ENCODE results near the gene SIRT3. TPM values are rescaled to one million over a fixed set of nuclear protein-coding genes. Genes with fewer than 3 reads are reported as not detected.
"Not testable (repeated sequence)": the region's sequence is repeated elsewhere in the genome, so short reads cannot be mapped to it uniquely, and the experiment has no call there.

The SIRT3 gene
- total and polyA plus RNA-seq, 7 experiments from 2014 or later: 9.9 to 34.8 (median 23.8) TPM

- H3K4me1 Mint-ChIP-seq: peaks cover 14 to 36% (median 29%) of the 10 kb centered on the region in 7 donors
- DNase-seq (no peak), ATAC-seq (no peak)
- no peak overlapping the region for H3K4me3 ChIP-seq (ENCODE audit: low read length)
- H3K36me3 ChIP-seq (ENCODE audit: control insufficient read depth in 2 of 3, insufficient read depth in 3 of 3, low read length in 3 of 3): peaks cover 40 to 84% (median 42%) of the 10 kb centered on the region in 3 experiments
- no peak overlapping the region for H3K27ac Mint-ChIP-seq
- intact Hi-C loops (cut with micrococcal nuclease): no loop called here
- H3K27me3 Mint-ChIP-seq: no peaks in the 10 kb centered on the region
- ChIA-PET CTCF (interaction anchor here (1.2 kb wide), 1 partner anchor 37 kb away, joined by 3 read pairs; no protein-coding TSS in a partner anchor), POLR2A (interaction anchor here (0.8 to 1.6 kb wide), 2 partner anchors 36 to 37 kb away, joined by 3 to 5 read pairs; partner anchors contain the start of genes BET1L and RIC8A)
- H3K9me3 ChIP-seq (ENCODE audit: control insufficient read depth in 2 of 3, low read length in 3 of 3): no peaks in the 10 kb centered on the region
- H3K27me3 ChIP-seq (ENCODE audit: control insufficient read depth in 2 of 2, insufficient read depth in 2 of 2, low read length in 2 of 2): no peaks in the 10 kb centered on the region
- H3K4me3 Mint-ChIP-seq: no peak overlapping the region
- no peak overlapping the region for H3K27ac ChIP-seq (ENCODE audit: low read depth, low read length)
- peaks cover 9 to 56% (median 42%) of the 10 kb centered on the region in 5 donors for H3K36me3 Mint-ChIP-seq
- no peaks in the 10 kb centered on the region for H3K4me1 ChIP-seq (ENCODE audit: control insufficient read depth in 2 of 2, insufficient read depth in 2 of 2, low read length in 2 of 2)
- H3K9me3 Mint-ChIP-seq: peaks cover 0 to 1% (median 0%) of the 10 kb centered on the region in 11 donors
Observed at GRCh38 chr11:244376-244775, 8.2 kb upstream of the SIRT3 start.

- no peaks in the 10 kb centered on the region for H3K27me3 ChIP-seq (ENCODE audit: control insufficient read depth in 2 of 2, insufficient read depth in 2 of 2, low read length in 2 of 2)
- H3K36me3 Mint-ChIP-seq: peaks cover 9 to 41% (median 34%) of the 10 kb centered on the region in 5 donors
- H3K4me1 ChIP-seq (ENCODE audit: control insufficient read depth in 2 of 2, insufficient read depth in 2 of 2, low read length in 2 of 2): peaks cover 11 to 16% of the 10 kb centered on the region in 2 donors
- no peaks in the 10 kb centered on the region for H3K27me3 Mint-ChIP-seq
- H3K9me3 Mint-ChIP-seq: peaks cover 0 to 1% (median 0%) of the 10 kb centered on the region in 11 donors
- H3K27ac Mint-ChIP-seq: peak overlapping the region in 7 of 9 donors; percentile 9 to 77 (median 41)
- no peak for ATAC-seq
- no peak overlapping the region for H3K4me3 ChIP-seq (ENCODE audit: low read length)
- ChIA-PET CTCF (interaction anchor here (0.8 to 1.2 kb wide), 3 partner anchors 9 to 65 kb away, joined by 3 to 7 read pairs (median 3); no protein-coding TSS in a partner anchor), POLR2A (interaction anchor here (0.6 to 1.6 kb wide), 4 partner anchors 15 to 64 kb away, joined by 3 read pairs; partner anchors contain the start of genes BET1L and RIC8A)
- H3K4me3 Mint-ChIP-seq: no peak overlapping the region
- no peaks in the 10 kb centered on the region for H3K9me3 ChIP-seq (ENCODE audit: control insufficient read depth in 2 of 3, low read length in 3 of 3)
- intact Hi-C loops (cut with micrococcal nuclease): no loop called here
- DNase-seq: no peak
- peaks cover 17 to 64% (median 26%) of the 10 kb centered on the region in 3 experiments for H3K36me3 ChIP-seq (ENCODE audit: control insufficient read depth in 2 of 3, insufficient read depth in 3 of 3, low read length in 3 of 3)
- H3K4me1 Mint-ChIP-seq: peaks cover 23 to 55% (median 47%) of the 10 kb centered on the region in 7 donors
- H3K27ac ChIP-seq (ENCODE audit: low read depth, low read length): no peak overlapping the region
Observed at GRCh38 chr11:241634-242033, 5.5 kb upstream of the SIRT3 start.

GRCh38 chr11:240315-240714 lies 4.2 kb upstream of the SIRT3 start:
- H3K27ac Mint-ChIP-seq: peak overlapping the region in 2 of 9 donors; percentile 19 to 27

GRCh38 chr11:238346-238745 lies 2.2 kb upstream of the SIRT3 start:
- Mint-ChIP-seq H3K36me3 (peaks cover 9 to 23% (median 17%) of the 10 kb centered on the region in 5 donors), H3K4me3 (peak overlapping the region in 7 of 10 donors; percentile 88 to 99 (median 94))
- DNase-seq: not testable (repeated sequence)

More at GRCh38 chr11:240315-240714, 4.2 kb upstream of the SIRT3 start:
- Histone ChIP-seq H3K4me1 (ENCODE audit: control insufficient read depth in 2 of 2, insufficient read depth in 2 of 2, low read length in 2 of 2) (peaks cover 15 to 19% of the 10 kb centered on the region in 2 donors), H3K27ac (ENCODE audit: low read depth, low read length) (no peak overlapping the region), H3K9me3 (ENCODE audit: control insufficient read depth in 2 of 3, low read length in 3 of 3) (no peaks in the 10 kb centered on the region), H3K4me3 (ENCODE audit: low read length) (no peak overlapping the region), H3K27me3 (ENCODE audit: control insufficient read depth in 2 of 2, insufficient read depth in 2 of 2, low read length in 2 of 2) (no peaks in the 10 kb centered on the region), H3K36me3 (ENCODE audit: control insufficient read depth in 2 of 3, insufficient read depth in 3 of 3, low read length in 3 of 3) (peaks cover 16 to 53% (median 18%) of the 10 kb centered on the region in 3 experiments)
- peaks cover 9 to 32% (median 24%) of the 10 kb centered on the region in 5 donors for H3K36me3 Mint-ChIP-seq
- intact Hi-C loops (cut with micrococcal nuclease): no loop called here
- no peak for DNase-seq
- peaks cover 21 to 62% (median 51%) of the 10 kb centered on the region in 7 donors for H3K4me1 Mint-ChIP-seq
- H3K4me3 Mint-ChIP-seq: no peak overlapping the region
- no peaks in the 10 kb centered on the region for H3K27me3 Mint-ChIP-seq
- CTCF ChIA-PET: interaction anchor here (4.4 kb wide), 1 partner anchor 10 kb away, joined by 21 read pairs; no protein-coding TSS in a partner anchor
- POLR2A ChIA-PET: interaction anchor here (0.7 to 1.8 kb wide), 4 partner anchors 33 to 128 kb away, joined by 3 to 7 read pairs (median 4); partner anchors contain the start of genes BET1L and RIC8A
- no peak for ATAC-seq
- no peaks in the 10 kb centered on the region for H3K9me3 Mint-ChIP-seq

GRCh38 chr11:236774-237767 lies 929 bp upstream of the SIRT3 start, which contains the start of gene PSMD13:
Gene PSMD13 (plus strand): TSS chr11:236976. CDS start chr11:237050, 74 bp downstream.
- Histone ChIP-seq H3K27me3 (ENCODE audit: control insufficient read depth in 2 of 2, insufficient read depth in 2 of 2, low read length in 2 of 2) (no peaks in the 10 kb centered on the region), H3K9me3 (ENCODE audit: control insufficient read depth in 2 of 3, low read length in 3 of 3) (no peaks in the 10 kb centered on the region), H3K27ac (ENCODE audit: low read depth, low read length) (peak within 1 kb of the TSS; percentile 97), H3K4me3 (ENCODE audit: low read length) (peak within 1 kb of the TSS; percentile 100), H3K36me3 (ENCODE audit: control insufficient read depth in 2 of 3, insufficient read depth in 3 of 3, low read length in 3 of 3) (peaks cover 0 to 30% (median 9%) of the 10 kb centered on the region in 3 experiments), H3K4me1 (ENCODE audit: control insufficient read depth in 2 of 2, insufficient read depth in 2 of 2, low read length in 2 of 2) (peaks cover 17 to 23% of the 10 kb centered on the region in 2 donors)
- ATAC-seq: peak; percentile 88
- CTCF ChIA-PET: interaction anchor here (0.6 to 4.4 kb wide), 6 partner anchors 14 to 510 kb away, joined by 3 to 21 read pairs (median 4); partner anchors contain the start of genes BET1L and RIC8A
- Mint-ChIP-seq H3K27ac (peak within 1 kb of the TSS; percentile 84 to 100 (median 100)), H3K9me3 (no peaks in the 10 kb centered on the region), H3K27me3 (no peaks in the 10 kb centered on the region), H3K4me3 (peak within 1 kb of the TSS; percentile 84 to 99 (median 96)), H3K4me1 (peaks cover 26 to 66% (median 53%) of the 10 kb centered on the region in 7 donors), H3K36me3 (peaks cover 4 to 20% (median 14%) of the 10 kb centered on the region in 5 donors)
- intact Hi-C loops (cut with micrococcal nuclease): loop anchor here (1.0 to 5.0 kb wide), 17 partner anchors 13 to 560 kb away; partner anchors contain the start of genes BET1L (in 2 of the 2), RIC8A (in 2 of the 2), PGGHG (in 1 of the 2) and PHRF1 (in 1 of the 2)
- DNase-seq: peak; percentile 82 to 92 (median 88)
- POLR2A ChIA-PET: interaction anchor here (0.6 to 7.5 kb wide), 22 partner anchors 9 to 572 kb away, joined by 3 to 83 read pairs (median 5); partner anchors contain the start of genes BET1L, PGGHG, RIC8A and RNH1

More at GRCh38 chr11:238346-238745, 2.2 kb upstream of the SIRT3 start:
- not testable (repeated sequence) for H3K27me3 Mint-ChIP-seq; ATAC-seq; H3K9me3 Mint-ChIP-seq; H3K4me3 ChIP-seq (ENCODE audit: low read length); H3K9me3 ChIP-seq (ENCODE audit: control insufficient read depth in 2 of 3, low read length in 3 of 3); H3K27me3 ChIP-seq (ENCODE audit: control insufficient read depth in 2 of 2, insufficient read depth in 2 of 2, low read length in 2 of 2)
- CTCF ChIA-PET: interaction anchor here (1.2 to 4.4 kb wide), 2 partner anchors 12 to 31 kb away, joined by 5 to 21 read pairs; partner anchors contain the start of genes BET1L and RIC8A
- peaks cover 17 to 23% of the 10 kb centered on the region in 2 donors for H3K4me1 ChIP-seq (ENCODE audit: control insufficient read depth in 2 of 2, insufficient read depth in 2 of 2, low read length in 2 of 2)
- intact Hi-C loops (cut with micrococcal nuclease): loop anchor here in 1 of 2 donors (5.0 kb wide), 3 partner anchors 49 to 559 kb away; partner anchors contain the start of genes PGGHG, PHRF1 and SLC25A22
- Mint-ChIP-seq H3K27ac (peak overlapping the region in 5 of 9 donors; percentile 55 to 100 (median 84)), H3K4me1 (peaks cover 24 to 70% (median 53%) of the 10 kb centered on the region in 7 donors)
- H3K27ac ChIP-seq (ENCODE audit: low read depth, low read length): peak overlapping the region; percentile 97
- peaks cover 4 to 35% (median 12%) of the 10 kb centered on the region in 3 experiments for H3K36me3 ChIP-seq (ENCODE audit: control insufficient read depth in 2 of 3, insufficient read depth in 3 of 3, low read length in 3 of 3)
- POLR2A ChIA-PET: interaction anchor here (1.0 to 7.5 kb wide), 9 partner anchors 13 to 213 kb away, joined by 5 to 83 read pairs (median 7); partner anchors contain the start of genes BET1L and RIC8A
